ENCODE data around the gene SPATA31C1. TPM values are rescaled to one million over a fixed set of nuclear protein-coding genes. Genes with fewer than 3 reads are reported as not detected.

Gene SPATA31C1
- total RNA-seq, 1 experiment from 2014 or later = 0.15 TPM

DNA sequence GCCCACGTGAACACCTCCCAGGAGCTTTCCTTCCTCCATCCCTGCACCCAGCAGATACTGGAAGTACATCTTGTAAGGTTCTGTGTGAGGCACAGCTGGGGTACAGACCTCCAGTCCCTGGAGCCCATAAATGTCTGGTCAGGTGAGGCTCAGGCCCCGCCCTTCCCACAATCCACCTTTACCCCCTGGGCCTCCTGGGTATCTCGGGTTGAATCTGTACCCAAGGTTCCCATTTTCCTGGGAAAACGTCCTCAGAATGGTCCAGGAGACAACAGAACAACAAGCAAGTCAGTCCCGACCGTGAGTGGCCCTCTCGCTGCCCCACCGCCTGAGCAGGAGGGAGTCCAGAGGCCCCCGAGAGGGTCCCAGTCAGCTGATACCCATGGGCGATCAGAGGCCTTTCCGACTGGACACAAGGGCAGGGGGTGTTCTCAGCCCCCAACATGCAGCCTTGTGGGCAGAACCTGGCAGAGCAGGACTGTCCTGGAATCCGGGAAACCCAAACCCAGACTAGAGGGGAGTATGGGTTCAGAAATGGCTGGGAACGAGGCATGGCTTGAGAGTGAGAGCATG lies 30.7 kb upstream of the SPATA31C1 start:
- Histone ChIP-seq H3K4me2 (ENCODE audit: insufficient read depth, insufficient read length, low read length) (no peak overlapping the region), H3K4ac (ENCODE audit: low read depth, low read length) (no peak overlapping the region), H2AK5ac (ENCODE audit: insufficient read length, low read length) (no peak overlapping the region), H3K27ac (ENCODE audit: insufficient read length, low read depth, low read length) (no peak overlapping the region), H2BK15ac (ENCODE audit: low read depth, low read length) (no peak overlapping the region), H2BK20ac (ENCODE audit: low read depth, low read length, poor library complexity, severe bottlenecking) (no peak overlapping the region), H3K23ac (ENCODE audit: insufficient read length, low read depth, low read length) (no peak overlapping the region), H3T11ph (ENCODE audit: low read length) (no peak overlapping the region), H2BK5ac (ENCODE audit: insufficient read length, low read length) (no peak overlapping the region), H4K20me1 (ENCODE audit: control insufficient read depth, insufficient read depth, insufficient read length) (no peaks in the 10 kb centered on the region), H4K5ac (ENCODE audit: insufficient read length, low read depth, low read length) (no peak overlapping the region), H3K23me2 (ENCODE audit: insufficient read length, low read depth, low read length, poor library complexity, severe bottlenecking) (no peaks in the 10 kb centered on the region), H4K8ac (replicated peaks; ENCODE audit: insufficient read length, low read depth, low read length) (no peak overlapping the region), H3K18ac (ENCODE audit: insufficient read length, low read depth, low read length) (no peak overlapping the region), H3K79me1 (ENCODE audit: insufficient read depth, low read depth, low read length, poor library complexity, severe bottlenecking) (no peaks in the 10 kb centered on the region), H3K14ac (ENCODE audit: insufficient read depth, low read length) (no peak overlapping the region), H3K4me1 (ENCODE audit: insufficient read depth, low read length) (no peaks in the 10 kb centered on the region), H4K91ac (ENCODE audit: insufficient read length, low read depth, low read length) (no peak overlapping the region), H3K79me2 (ENCODE audit: insufficient read depth, low read length) (no peaks in the 10 kb centered on the region), H3K56ac (ENCODE audit: insufficient read length, low read depth, low read length) (no peak overlapping the region), H3K9me3 (ENCODE audit: control insufficient read depth, low read depth, low read length) (no peaks in the 10 kb centered on the region), H2BK12ac (ENCODE audit: insufficient read length, low read depth, low read length) (no peak overlapping the region), H3K27me3 (ENCODE audit: insufficient read depth, low read length) (no peaks in the 10 kb centered on the region), H2BK120ac (ENCODE audit: low read depth, low read length, poor library complexity, severe bottlenecking) (no peak overlapping the region), H2AFZ (ENCODE audit: low read length) (no peak overlapping the region), H3K9ac (ENCODE audit: extremely low read depth, insufficient read length, low read length) (no peak overlapping the region)
- no CpG with 5 or more reads among the region's 13 CpGs for WGBS (ENCODE audit: extremely low coverage, insufficient read length, low lambda C conversion rate)
- DNase-seq = no peak
- H3K4me1 Mint-ChIP-seq = peaks cover 8 to 14% of the 10 kb centered on the region in 2 experiments
- peaks cover 7% of the 10 kb centered on the region for H3K27me3 Mint-ChIP-seq (ENCODE audit: low read depth)
- H3K9me3 Mint-ChIP-seq = peaks cover 0 to 2% of the 10 kb centered on the region in 2 experiments; a peak in 1 of 5 replicates
- no peaks in the 10 kb centered on the region; a peak in 1 of 7 replicates for H3K36me3 Mint-ChIP-seq (ENCODE audit: insufficient read depth in 1 of 3, low read depth in 3 of 3)
- TF ChIP-seq CTCF (conservative IDR thresholded peaks at IDR 0.05) = no peak
- H3K27ac Mint-ChIP-seq = no peak overlapping the region
- no peak overlapping the region for H3K4me3 Mint-ChIP-seq

Data from H9 (cell line).